GM18907 (cell line): ENCODE measurements around the gene CCNI.
"Not testable (repeated sequence)": the region's sequence is repeated elsewhere in the genome, so short reads cannot be mapped to it uniquely, and the experiment has no call there.

ENCODE experiments used
- ATAC-seq: cut with Tn5 transposase; IDR thresholded peaks from one replicate; pipeline ENCODE4 v1.9.1; 2021; ENCODE audit warnings: mild to moderate bottlenecking, moderate library complexity; ENCODE audit not compliant: unreplicated experiment

The CCNI gene

DNA sequence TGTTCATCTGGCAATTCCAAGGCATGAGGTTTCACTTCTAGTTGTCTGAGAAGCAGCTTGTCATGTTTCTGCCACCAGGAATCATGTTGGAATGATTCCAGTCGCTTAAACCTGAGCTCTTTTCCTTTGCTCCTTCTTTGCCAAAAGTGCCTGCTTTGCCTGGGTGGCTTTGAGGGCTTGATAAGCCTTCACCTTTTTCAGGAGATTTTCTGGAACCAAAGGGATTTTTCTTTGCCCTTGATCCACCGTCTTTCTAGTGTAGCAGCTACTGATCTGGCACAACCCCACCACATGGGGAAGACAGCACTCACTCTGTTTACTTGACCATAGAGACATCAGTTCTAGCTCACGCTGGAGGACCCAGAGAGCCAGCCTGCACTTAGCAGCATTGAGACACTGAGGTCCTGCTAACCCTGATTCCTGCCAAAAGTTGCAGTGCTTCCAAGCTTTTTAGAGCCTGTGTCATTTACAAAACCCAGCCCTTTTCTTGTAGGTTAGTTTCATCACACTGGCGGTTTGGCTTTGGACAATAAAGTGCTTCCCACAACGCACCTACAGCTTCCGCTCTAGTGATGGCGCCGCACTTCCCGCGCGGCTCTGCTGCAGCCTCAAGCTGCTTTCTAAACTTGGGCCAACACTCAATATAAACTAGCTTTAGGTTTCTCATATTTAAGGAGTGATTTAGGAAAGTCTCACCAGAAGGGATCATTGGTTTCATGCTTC, 7.3 kb upstream of the CCNI start:
- no peak for ATAC-seq

DNA sequence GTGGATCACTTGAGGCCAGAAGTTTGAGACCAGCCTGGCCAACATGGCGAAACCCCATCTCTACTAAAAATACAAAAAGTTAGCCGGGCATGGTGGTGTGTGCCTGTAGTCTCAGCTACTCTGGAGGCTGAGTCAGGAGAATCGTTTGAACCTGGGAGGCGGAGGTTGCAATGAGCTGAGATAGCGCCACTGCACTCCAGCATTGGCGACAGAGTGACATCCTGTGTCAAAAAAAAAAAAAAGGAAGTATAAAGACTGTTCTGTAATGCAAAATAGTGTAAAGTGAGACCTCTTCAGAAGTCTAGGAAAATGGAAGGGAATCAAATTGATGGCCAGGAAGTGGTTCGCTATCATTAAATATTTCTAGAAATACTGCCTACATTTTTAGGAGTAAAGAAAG, 5.0 kb upstream of the CCNI start:
- not testable (repeated sequence) for ATAC-seq

DNA sequence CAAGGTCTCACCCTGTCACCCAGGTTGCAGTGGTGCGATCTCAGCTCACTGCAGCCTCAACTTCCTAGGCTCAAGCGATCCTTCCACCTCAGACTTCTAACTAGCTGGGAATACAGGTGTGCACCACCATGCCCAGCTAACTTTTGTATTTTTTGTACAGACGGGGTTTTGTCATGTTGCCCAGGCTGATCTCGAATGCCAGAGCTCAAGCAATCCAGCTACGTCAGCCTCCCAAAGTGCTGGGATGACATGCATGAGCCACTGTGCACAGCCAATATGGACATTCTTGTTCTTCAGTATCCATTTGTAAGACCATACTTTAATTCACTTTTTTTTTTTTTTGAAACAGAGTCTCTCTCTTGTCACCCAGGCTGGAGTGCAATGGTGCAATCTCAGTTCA, 3.5 kb upstream of the CCNI start:
- ATAC-seq, result no peak

DNA sequence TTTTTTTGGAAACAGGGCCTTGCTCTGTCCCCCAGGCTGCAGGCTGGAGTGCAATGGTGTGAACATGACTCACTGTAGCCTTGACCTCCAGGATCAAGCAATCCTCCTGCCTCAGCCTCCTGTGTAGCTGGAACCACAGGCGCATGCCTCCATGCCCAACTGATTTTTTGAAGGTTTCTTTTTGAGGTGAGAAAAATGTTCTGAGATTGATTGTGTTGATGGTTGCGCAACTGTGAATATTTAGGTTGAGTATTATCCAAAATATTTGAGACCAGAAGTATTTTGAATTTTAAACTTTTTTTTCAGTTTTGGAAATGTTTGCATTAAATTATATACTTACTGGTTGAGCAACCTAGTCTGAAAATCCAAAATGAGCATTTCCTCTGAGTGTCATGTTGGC, 2.6 kb upstream of the CCNI start:
- no peak for ATAC-seq

DNA sequence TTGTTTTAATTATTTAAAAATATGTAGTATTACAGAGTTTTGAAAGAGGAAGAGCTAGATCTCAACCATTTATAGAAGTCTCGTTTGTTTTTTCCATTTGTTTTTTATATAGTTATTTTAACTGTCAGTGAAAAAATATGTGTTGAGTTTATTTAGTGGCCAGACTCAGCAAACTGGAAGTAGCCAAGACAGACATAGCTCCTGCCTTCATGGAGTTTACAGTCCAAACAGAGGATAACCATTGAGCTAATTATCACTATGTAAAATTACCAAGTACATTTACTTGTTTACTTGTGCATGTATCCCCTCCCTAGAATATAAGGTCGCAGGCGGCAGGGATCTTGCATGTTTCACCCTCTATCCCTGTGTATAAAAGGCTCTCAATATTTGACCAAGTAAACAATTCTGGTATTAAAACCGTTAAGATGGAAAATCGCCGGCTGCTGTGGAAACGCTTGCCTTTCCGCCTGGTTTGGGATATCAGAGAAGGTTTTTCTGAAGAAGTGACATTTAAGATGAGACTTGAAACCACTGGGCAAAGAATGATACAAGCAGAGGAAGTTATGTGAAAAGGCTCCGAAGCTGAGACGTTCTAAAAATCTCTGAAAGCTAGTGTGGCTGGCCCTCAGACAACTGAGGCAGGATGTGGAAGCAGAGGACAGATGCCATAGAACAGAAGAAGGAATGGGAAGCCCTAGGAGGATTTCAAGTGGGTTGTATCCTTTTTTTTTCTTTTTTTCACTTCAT, 1.3 kb upstream of the CCNI start:
- no peak for ATAC-seq

DNA sequence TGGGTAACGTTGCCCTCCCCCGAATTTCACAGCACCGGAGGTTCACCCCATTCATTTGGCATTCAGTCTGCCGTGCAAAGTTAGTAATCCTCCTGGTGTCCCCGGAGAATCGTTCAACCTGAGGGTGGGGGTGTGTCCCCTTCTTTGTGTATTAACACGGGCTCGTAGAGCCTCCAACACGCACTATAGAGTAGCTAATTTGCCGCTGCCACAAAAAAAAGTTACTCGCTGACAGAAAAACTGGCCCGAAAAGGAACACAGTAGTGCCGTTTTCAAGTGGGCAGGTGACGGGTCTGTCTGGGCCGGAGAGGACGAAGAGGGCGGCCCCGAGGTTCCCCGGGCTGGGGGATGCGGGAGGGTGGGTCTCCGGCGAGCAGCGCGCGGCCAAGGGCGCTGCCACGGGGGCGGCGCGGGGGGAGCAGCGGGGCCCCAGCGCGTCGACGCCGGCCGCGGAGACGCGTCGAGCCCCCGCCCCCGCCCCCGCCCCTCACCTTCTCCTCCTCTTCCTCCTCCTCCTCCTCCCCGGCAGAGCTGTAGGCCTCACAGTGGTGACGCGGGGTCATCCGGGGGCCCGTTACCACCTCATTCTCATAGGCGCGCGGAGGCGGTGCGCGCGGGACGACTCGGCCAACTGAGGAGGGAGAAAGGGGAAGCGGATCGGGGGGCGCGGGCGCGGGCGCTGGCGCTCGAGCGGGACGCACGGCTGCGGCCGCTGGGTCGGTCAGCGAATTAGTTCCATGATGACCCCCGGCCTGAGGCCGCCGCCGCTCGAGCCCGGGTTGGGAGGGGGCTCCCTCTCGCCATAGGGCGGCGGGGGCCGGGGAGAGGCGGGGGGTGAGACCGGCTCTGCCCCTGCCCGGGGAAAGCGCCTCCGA, 571 bp downstream of the CCNI start:
- peak; percentile 56 for ATAC-seq

DNA sequence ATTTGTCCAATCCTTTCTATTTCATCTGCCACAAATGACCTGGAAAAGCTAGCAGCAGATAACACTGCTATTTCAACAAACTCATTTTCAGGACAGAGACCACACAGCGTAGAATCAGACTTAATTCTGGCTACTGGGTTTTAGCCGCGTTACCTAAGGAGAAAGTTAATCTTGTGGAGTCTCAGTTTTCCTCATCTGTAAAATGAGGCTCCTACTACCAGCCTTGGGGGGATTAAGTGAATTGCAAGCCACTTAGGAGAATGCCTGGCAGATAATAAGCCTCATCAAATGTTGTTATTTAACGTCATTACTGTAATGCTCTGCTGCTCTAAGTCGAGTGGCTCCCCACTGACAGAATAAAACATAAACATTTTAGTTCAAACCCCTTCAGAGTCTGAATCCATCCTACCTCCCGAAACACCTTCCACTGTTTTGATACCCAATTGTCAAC, 1.4 kb downstream of the CCNI start:
- no peak for ATAC-seq

DNA sequence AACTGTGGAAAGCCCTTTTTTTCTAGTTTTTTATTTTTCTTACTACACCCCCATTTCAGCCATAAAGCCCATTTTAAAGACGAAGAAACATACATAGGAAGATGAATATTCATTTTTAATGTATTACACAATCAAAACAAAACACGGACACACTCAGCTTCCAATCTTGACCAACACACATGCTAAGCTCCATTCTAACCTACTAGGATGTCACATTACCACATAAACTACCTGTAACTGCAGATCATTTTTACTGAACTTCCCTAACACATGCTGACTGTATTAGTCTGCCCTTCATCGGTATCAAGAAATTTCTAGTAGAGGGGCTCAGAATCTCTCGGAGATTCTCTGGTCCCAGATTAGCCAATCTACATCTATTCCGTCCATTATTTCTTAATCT, 1.8 kb downstream of the CCNI start:
- no peak for ATAC-seq

DNA sequence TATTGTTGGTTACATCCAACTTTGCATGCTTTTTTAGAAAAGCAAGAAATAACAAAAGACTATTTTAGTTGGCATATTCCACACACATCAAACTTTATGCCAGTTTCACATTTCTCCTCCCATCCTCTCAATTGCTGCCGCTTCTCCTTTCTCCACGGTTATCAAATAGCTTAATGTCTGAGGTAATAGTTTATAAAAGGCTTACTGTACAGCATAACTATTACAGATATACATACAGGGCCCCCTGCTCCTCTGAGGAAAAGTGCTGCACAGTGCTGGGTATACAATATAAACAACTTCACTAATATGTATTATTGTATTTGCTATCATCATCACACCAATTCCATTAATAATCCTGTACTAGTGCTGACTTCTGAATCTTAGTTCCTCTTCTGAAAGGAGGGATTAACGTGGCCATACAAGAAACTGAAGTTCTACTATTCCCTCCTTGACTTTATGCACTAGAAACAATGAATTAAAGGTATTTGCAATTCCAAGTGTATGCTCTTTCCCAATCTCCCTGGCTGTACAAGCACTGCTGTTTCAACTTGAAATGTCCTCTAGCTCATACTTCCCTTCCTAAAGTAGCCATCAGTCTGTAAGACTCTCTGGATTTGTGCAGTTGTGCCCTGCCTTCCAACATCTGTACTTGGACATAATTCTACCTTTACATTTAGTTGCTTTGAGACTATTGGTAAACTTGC, 2.5 kb downstream of the CCNI start:
- ATAC-seq, result no peak

DNA sequence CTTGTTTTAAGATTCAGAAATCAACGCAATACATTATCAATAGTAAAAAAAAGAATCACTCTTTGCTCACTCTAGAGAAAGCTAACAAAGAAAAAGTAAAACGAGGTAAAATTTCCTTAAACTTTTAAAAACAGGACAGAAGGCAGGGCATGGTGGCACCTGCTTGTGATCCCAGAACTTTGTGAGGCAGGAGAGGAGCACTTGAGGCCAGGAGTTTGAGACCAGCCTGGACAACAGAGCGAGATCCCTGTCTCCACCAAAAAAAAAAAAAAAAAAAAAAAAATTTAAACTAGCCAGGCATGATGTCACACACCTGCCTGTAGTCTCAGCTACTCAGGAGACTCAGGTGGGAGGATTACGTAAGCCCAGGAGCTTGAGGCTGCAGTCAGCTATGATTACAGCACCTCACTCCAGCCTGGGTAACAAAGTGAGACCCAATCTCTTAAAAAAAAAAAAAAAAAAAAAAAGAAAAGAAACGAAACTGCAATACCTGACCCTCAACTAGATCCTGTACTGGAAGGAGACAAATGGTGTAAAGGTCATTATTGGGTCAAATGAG, 3.5 kb downstream of the CCNI start:
- no peak for ATAC-seq

DNA sequence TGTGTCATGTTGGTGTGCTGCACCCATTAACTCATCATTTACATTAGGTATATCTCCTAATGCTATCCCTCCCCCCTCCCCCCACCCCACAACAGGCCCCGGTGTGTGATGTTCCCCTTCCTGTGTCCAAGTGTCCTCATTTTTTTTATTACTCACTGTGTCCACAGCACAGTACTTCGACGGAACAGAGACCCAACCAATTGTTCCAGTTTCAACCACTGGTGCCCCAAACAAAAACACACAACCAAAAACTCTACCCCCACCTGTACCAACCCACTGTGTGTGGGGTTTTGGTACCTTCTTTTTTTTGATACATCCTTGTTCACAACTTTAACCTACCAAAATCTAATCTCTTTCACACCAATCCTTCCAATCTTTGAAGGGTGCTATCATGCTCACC, 6.3 kb downstream of the CCNI start:
- ATAC-seq, result not testable (repeated sequence)

DNA sequence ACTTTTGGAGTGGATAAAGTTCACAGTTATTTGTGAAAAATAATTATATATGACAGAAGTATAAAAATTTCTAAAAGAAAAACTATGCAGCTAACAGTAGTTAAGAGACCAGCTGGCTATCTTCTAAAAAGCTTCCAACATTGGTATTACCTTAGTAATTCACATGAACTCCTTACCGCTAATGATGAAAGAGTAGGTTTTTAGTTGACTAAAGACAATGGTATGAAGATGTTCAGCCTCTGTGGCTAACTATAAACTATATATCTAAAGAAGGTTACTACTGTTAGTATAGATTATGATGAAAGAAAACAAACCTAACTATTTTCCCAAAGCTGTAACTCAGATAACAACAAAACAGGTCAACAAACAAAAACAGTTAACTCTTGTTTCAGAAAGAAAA, 10.4 kb downstream of the CCNI start:
- ATAC-seq, result no peak

DNA sequence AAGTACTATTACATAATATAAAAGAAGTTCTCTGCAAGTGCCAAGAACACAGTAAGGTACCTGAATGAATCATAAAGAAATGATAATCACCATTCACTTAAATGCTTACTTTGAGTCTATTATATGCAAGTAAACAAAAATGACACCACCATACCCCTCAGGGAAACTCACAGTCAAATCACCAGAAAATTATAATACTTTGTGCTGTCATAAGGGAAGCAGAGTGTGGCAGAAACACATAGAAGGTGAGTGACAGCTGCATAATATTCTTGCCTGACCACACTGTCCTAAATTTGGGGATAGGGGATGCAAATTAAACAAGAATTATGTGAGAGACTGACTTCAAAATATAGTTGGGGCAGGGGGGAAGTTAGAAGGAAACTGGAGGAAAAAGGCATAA, 12.9 kb downstream of the CCNI start:
- no peak for ATAC-seq

DNA sequence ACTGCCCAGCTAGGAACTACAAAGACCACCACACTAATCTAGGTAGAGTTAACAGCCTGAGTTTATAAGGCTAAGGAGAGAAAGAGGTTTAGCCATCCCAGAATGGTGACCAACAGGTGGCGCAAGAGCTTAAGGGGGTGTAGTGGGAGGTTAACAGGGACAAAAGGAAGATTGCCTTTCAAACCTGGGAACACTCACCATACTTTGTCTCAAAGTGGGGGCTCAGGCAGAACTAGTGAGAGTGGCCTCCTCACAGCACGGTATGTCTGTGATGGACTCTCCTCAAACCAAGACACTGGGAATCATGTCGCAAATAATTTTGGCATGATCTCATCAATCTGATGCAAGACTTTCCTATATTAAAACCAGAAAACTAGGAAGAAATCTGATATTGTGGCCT, 23.4 kb downstream of the CCNI start:
- no peak for ATAC-seq

DNA sequence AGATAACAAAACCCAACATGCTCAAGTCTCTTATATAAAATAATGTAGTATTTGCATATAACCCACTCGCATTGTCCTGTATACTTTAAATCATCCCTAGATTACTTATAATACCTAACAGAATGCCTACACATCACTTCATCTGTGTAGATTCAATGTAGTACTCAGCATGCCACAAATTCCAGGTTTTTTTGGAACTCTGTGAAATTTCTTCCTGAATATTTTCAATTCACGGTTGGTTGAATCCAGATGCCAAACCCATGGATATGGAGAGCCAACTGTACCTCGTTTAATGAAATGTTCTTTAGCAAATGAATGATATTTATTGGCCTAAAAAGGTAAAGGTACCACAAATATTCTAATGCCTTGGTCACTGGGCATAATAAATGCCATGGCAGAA, 24.8 kb downstream of the CCNI start:
- no peak for ATAC-seq

DNA sequence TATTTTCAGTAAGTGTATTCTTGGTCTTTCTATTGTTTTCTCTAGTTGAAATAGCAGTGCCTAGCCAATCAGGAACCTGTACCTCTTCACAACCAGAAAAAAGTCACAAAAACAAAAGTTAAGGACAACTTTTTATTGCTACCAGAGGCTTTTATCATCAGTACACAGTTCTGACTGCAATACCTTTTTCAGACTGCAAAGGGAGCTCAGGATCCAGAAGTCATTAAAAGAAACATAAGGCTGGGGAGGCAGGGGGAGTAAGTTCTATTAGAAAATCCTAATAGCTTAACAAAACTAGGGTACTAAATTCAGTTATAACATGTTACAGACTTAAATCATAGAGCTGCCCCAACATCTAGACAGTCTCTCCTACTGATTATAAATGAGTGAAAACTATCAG, 28.8 kb downstream of the CCNI start:
- ATAC-seq, result peak; percentile 51

DNA sequence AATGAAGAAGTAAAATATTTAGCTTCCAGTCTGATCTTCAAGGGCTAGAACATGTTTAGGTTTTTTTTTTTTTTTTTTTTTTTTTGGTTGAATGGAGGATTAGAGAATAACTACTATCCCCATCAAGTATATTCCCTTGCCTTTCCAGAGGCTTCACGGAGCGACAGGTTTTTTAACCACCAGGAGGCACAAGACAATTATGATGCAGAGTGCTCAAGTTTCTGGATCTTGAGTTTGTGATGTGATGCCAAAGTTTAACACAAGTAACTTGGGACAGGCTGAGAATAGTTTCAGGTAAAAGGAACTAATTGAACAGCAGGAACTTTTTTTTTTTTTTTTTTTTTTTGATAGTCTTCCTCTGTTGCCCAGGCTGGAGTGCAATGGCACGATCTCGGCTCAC, 30.3 kb downstream of the CCNI start:
- ATAC-seq, result no peak

DNA sequence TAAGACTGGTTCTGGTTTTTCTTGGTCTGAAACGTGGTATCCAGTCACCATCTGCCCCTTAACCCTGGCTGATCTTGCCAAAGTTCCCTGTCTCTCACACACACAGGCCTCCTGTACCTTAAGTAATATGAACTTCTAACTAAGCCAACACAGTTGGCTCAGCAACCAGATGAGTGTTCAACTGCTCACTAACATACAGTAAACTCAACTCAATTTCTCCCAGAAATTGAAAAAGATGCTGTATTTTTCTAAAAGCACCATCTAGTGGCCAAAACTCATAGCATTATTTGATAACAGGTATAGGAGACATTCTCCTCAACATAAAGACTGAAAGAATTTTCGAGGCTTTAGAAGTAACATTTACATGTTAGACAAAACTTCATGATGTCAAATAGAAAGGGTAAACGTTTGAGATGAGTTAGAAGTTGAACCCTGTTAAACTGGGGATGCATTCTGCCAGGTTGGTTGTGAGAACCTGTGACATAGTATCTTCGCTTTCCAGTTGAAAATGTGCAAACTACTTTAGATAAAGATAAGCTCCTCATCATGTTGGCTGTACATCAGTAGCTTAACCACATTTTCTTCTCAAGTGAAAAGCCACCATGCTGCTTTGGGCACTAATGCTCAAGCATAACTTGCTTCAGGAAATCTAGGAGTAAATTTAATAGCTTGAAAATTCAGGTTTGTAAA, 31.2 kb downstream of the CCNI start:
- peak; percentile 54 for ATAC-seq

DNA sequence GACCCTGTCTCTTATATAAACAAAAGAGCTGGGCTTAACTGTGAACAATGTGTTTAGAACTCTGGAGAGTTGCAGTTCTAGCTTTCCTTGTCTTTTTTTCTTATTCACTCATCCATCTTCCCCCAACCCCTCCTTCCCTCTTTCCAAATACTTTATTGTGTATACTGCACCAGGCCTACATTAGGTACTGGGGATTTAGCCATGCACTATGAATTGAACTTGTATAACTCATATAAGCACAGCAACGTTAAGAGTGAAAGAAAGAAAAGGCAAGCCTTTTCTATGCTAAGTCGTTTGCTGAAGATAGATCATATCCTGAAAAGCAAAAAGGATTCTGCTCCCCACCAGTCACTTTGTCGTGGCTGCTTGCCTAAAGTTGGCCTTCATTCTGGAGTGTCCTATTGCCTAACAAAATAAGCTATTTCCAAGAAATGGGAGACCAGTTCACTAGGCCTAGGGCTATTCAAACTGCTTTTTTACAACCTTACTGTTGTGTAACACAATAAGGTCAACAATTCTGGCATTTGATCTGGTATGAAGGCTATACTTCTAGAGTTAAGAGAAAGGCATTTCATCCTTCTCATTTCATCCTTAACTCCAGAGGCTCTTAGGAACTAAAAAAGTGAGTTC, 32.2 kb downstream of the CCNI start:
- ATAC-seq, result no peak
